Liver (tissue), 3 donors: Measurements from ENCODE around the gene UNC79.

Experiments
- ATF3 ChIP-seq: IDR thresholded peaks from 2 replicates; pipeline ENCODE4 v1.6.1; 2016; ENCODE audit warnings: antibody characterized with exemption
- CTCF ChIP-seq: fragments of 150-350 bp; IDR thresholded peaks from 2 replicates; pipeline ENCODE4 v1.5.1; 2017; ENCODE audit warnings: improper control_type of control experiment, low read depth, low read length; ENCODE audit not compliant: missing input control
- EGR1 ChIP-seq, 2 donors: IDR thresholded peaks; 2 replicates each; pipeline ENCODE4 v1.6.1; 2016 to 2018; ENCODE audit warnings: antibody characterized with exemption in 2 of 2, low read depth in 2 of 2
- JUND ChIP-seq, 2 donors: IDR thresholded peaks; 2 replicates each; pipeline ENCODE4 v1.6.1; 2016; ENCODE audit warnings: antibody characterized with exemption in 2 of 2
- NR2F2 ChIP-seq: IDR thresholded peaks from 2 replicates; pipeline ENCODE4 v1.6.1; 2016; ENCODE audit warnings: antibody characterized with exemption
- RXRA ChIP-seq, 2 donors: IDR thresholded peaks; 2 replicates each; pipeline ENCODE4 v1.6.1; 2017 to 2018; ENCODE audit warnings: antibody characterized with exemption in 2 of 2, mild to moderate bottlenecking in 1 of 2
- YY1 ChIP-seq: IDR thresholded peaks from 2 replicates; pipeline ENCODE4 v1.6.1; 2016; ENCODE audit warnings: antibody characterized with exemption, mild to moderate bottlenecking
- TF ChIP-seq, protein P1 (sequence below): IDR thresholded peaks from 2 replicates; pipeline ENCODE4 v1.6.1; 2016; ENCODE audit warnings: antibody characterized with exemption, mild to moderate bottlenecking
- donor health status: healthy.
- donor health status: healthy.

GRCh38 chr14:93708311-93708734, 277.6 kb downstream of the UNC79 start:
- no peak for TF ChIP-seq CTCF
- no peak for TF ChIP-seq YY1
- TF ChIP-seq NR2F2 = no peak
- no peak for TF ChIP-seq ATF3
- TF ChIP-seq, protein P1, sequence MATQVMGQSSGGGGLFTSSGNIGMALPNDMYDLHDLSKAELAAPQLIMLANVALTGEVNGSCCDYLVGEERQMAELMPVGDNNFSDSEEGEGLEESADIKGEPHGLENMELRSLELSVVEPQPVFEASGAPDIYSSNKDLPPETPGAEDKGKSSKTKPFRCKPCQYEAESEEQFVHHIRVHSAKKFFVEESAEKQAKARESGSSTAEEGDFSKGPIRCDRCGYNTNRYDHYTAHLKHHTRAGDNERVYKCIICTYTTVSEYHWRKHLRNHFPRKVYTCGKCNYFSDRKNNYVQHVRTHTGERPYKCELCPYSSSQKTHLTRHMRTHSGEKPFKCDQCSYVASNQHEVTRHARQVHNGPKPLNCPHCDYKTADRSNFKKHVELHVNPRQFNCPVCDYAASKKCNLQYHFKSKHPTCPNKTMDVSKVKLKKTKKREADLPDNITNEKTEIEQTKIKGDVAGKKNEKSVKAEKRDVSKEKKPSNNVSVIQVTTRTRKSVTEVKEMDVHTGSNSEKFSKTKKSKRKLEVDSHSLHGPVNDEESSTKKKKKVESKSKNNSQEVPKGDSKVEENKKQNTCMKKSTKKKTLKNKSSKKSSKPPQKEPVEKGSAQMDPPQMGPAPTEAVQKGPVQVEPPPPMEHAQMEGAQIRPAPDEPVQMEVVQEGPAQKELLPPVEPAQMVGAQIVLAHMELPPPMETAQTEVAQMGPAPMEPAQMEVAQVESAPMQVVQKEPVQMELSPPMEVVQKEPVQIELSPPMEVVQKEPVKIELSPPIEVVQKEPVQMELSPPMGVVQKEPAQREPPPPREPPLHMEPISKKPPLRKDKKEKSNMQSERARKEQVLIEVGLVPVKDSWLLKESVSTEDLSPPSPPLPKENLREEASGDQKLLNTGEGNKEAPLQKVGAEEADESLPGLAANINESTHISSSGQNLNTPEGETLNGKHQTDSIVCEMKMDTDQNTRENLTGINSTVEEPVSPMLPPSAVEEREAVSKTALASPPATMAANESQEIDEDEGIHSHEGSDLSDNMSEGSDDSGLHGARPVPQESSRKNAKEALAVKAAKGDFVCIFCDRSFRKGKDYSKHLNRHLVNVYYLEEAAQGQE = no peak
- no peak for TF ChIP-seq RXRA (IDR thresholded peaks at IDR 0.05)
- no peak for TF ChIP-seq EGR1 (IDR thresholded peaks at IDR 0.05; ENCODE audit: low read depth in 2 of 2)
- no peak for TF ChIP-seq JUND (IDR thresholded peaks at IDR 0.05)
